ENCODE measurements around the gene NFIX. TPM values are rescaled to one million over a fixed set of nuclear protein-coding genes. Genes with fewer than 3 reads are reported as not detected.

NFIX gene
- total and polyA plus RNA-seq, 2 of the 13 experiments (the other 11 are each of a cell fraction or from before 2014, with no cell fraction given), result 3.4 to 5.4 TPM

- no peaks in the 10 kb centered on the region for H3K27me3 ChIP-seq (ENCODE audit: control insufficient read depth in 1 of 2, insufficient read depth in 2 of 2, low read length in 2 of 2)
- peaks cover 53% of the 10 kb centered on the region for H3K79me2 ChIP-seq (ENCODE audit: insufficient read depth, low read length)
- ChIA-PET POLR2A (interaction anchor here (0.7 to 1.6 kb wide), 2 partner anchors 15 to 18 kb away, joined by 3 to 6 read pairs; partner anchors contain the start of genes IER2, NACC1 and STX10), CTCF (ENCODE audit: low intra/inter-chr PET ratio, low total read pairs) (no interaction called here)
- intact Hi-C loops (cut with micrococcal nuclease; ENCODE audit: unreplicated experiment) (no loop called here), in situ Hi-C loops (cut with HindIII; ENCODE audit: extremely low pct_ligation_motif_present, low pct_unique_long_range_greater_than_20kb) (no loop called here)
- FAIRE-seq (no peak), DNase-seq (ENCODE audit: low spot score) (no peak), ATAC-seq (no peak)
- no peak overlapping the region for H2AFZ ChIP-seq (ENCODE audit: low read length)
- H3K4me3 ChIP-seq (replicated peaks in 1 of 3; ENCODE audit: insufficient read depth in 1 of 3, low read depth in 2 of 3, low read length in 3 of 3), result no peak overlapping the region
- H3K36me3 ChIP-seq (replicated peaks in 1 of 2; ENCODE audit: control insufficient read depth in 1 of 2, insufficient read depth in 2 of 2, low read length in 2 of 2), result peaks cover 19 to 54% of the 10 kb centered on the region in 2 experiments; a peak in 4 of 5 replicates
- peaks cover 4% of the 10 kb centered on the region for H4K20me1 ChIP-seq (ENCODE audit: insufficient read depth, low read length)
- H3K4me2 ChIP-seq (ENCODE audit: low read depth, low read length), result no peak overlapping the region
- peaks cover 34% of the 10 kb centered on the region for H3K4me1 ChIP-seq (ENCODE audit: insufficient read depth, low read length)
- TF ChIP-seq GFI1 (CRISPR knock-in tag; IDR thresholded peaks at IDR 0.05; ENCODE audit: borderline replicate concordance) (no peak), ZNF260 (CRISPR knock-in tag; IDR thresholded peaks at IDR 0.05; ENCODE audit: borderline replicate concordance, low read depth) (no peak), ZNF891 (CRISPR knock-in tag; IDR thresholded peaks at IDR 0.05) (no peak), SALL2 (CRISPR knock-in tag; IDR thresholded peaks at IDR 0.05) (no peak), ZNF292 (CRISPR knock-in tag; IDR thresholded peaks at IDR 0.05; ENCODE audit: borderline replicate concordance, low read depth) (no peak), GRHL1 (CRISPR knock-in tag; conservative IDR thresholded peaks at IDR 0.05) (no peak)
- H3K9me3 ChIP-seq (ENCODE audit: low read length), result no peaks in the 10 kb centered on the region
- H3K27ac ChIP-seq (ENCODE audit: extremely low read length, insufficient read depth, low read length), result no peak overlapping the region
- H3K9ac ChIP-seq (ENCODE audit: insufficient read depth, low read depth, low read length), result no peak overlapping the region
- 96% methylated on average over 7 of the region's 8 CpGs for WGBS (ENCODE audit: low lambda C conversion rate)
- BruUV-seq (replicated peaks), result no TSS peak
Measured at GRCh38 chr19:13132471-13133180, 137.4 kb downstream of the NFIX start.
